ENCODE measurements around the gene MEPCE. TPM values are rescaled to one million over a fixed set of nuclear protein-coding genes. Genes with fewer than 3 reads are reported as not detected.

Gene MEPCE
- total and polyA plus RNA-seq, 2 of the 8 experiments (the other 6 are each of a cell fraction or from before 2014, with no cell fraction given), result 22.8 to 48.8 TPM

DNA sequence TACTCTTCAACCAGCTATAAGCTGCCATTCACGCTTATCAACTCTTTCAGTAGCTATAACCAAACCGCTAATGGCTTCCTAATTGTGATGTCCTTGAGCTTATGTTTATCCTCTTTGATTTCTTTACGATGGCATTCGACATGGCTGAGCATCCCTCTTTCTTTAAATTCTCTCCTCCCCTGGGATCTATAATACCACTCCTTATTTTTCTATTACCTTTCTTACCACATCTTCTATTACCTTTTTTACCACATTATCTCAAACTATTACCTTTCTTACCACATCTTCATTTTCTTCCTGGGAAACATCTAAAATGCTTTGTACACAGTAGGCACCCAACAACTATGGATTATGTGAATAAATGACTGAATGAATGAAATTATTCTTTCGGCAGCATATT lies 14.2 kb upstream of the MEPCE start (continued):
- TF ChIP-seq, protein P1, sequence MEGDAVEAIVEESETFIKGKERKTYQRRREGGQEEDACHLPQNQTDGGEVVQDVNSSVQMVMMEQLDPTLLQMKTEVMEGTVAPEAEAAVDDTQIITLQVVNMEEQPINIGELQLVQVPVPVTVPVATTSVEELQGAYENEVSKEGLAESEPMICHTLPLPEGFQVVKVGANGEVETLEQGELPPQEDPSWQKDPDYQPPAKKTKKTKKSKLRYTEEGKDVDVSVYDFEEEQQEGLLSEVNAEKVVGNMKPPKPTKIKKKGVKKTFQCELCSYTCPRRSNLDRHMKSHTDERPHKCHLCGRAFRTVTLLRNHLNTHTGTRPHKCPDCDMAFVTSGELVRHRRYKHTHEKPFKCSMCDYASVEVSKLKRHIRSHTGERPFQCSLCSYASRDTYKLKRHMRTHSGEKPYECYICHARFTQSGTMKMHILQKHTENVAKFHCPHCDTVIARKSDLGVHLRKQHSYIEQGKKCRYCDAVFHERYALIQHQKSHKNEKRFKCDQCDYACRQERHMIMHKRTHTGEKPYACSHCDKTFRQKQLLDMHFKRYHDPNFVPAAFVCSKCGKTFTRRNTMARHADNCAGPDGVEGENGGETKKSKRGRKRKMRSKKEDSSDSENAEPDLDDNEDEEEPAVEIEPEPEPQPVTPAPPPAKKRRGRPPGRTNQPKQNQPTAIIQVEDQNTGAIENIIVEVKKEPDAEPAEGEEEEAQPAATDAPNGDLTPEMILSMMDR (IDR thresholded peaks at IDR 0.05; ENCODE audit: control extremely low read depth in 1 of 3, insufficient read depth in 1 of 3, low read depth in 1 of 3, low read length in 3 of 3), result no peak
- TF ChIP-seq YY1 (IDR thresholded peaks at IDR 0.05; ENCODE audit: low read depth, low read length) (no peak), TAF7 (optimal IDR thresholded peaks at IDR 0.05; ENCODE audit: borderline replicate concordance, low read depth, low read length) (no peak), TEAD4 (IDR thresholded peaks at IDR 0.05; ENCODE audit: low read depth, low read length) (no peak), SIRT6 (IDR thresholded peaks at IDR 0.05; ENCODE audit: low read length) (no peak)

Measured in H1 (cell line).